ENCODE data around the gene GLMN.
A peak's percentile ranks its signal among the peaks of the same experiment; 100 is the strongest.
"Not testable (repeated sequence)": the region's sequence is repeated elsewhere in the genome, so short reads cannot be mapped to it uniquely, and the experiment has no call there.

GLMN gene

DNA sequence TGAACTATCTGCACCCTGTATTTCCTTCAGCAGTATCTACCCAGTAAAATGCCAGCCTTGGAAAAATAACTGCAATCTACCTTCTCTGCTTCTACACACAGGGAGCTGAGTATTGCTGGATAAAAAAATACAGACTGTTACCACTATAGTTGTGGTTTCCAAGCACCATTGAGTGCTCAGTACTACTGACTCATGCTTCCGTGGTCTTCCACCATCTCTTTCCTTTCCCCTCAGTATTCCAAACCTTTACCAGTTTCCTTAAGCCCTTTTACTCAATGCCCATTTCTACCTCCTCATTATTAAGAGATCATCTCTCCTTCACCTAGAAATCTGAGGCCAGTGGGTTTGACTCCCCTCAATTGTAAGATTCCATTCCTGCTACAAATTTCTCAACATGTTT is 23.8 kb downstream of the GLMN start:
- no peak for TF ChIP-seq POLR2A (IDR thresholded peaks at IDR 0.05; ENCODE audit: low read depth, low read length)
- DNase-seq (ENCODE audit: insufficient read length, low spot score) (peak; percentile 22), FAIRE-seq (peak; percentile 70)

DNA sequence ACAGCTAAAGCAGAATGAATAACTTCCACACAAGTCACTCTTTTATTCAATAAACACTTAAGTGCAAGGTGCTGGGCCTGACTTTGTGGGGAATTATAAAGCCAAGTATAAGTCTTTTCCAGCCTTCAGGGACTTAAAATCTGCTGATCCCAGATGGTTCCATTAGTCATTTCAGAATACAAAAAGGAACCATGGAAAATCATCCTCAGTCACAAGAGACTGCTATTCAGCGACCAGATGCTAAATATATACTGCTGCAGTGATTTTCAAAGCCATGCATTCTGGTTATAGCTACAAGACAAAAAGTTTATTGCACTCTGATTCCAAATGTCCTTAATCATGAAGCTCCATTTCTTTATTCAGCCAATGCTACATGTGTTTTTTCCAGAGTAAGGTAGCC is 25.7 kb downstream of the GLMN start:
- FAIRE-seq (no peak), DNase-seq (ENCODE audit: insufficient read length, low spot score) (no peak)
- no peak for TF ChIP-seq POLR2A (IDR thresholded peaks at IDR 0.05; ENCODE audit: low read depth, low read length)

DNA sequence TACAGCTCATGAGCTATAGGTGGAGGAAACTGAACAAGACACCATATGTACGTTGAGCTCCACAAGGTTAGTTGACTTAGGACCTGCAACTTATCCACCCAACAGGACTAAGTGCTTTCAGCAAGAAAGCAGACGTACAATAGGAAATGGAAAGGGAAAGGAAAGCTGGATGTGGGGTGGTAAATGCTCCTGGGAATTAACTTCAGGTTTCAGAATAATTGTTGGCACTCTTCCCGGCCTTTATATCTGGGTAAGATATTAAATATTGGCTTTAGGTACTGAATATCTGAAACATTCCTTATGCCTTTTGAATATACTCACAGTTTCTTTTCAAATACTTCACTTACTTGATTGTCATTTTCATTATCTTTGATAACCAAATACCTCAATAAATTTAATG is 36.3 kb downstream of the GLMN start:
- no peak for TF ChIP-seq POLR2A (IDR thresholded peaks at IDR 0.05; ENCODE audit: low read depth, low read length)
- DNase-seq (ENCODE audit: insufficient read length, low spot score) (no peak), FAIRE-seq (no peak)

DNA sequence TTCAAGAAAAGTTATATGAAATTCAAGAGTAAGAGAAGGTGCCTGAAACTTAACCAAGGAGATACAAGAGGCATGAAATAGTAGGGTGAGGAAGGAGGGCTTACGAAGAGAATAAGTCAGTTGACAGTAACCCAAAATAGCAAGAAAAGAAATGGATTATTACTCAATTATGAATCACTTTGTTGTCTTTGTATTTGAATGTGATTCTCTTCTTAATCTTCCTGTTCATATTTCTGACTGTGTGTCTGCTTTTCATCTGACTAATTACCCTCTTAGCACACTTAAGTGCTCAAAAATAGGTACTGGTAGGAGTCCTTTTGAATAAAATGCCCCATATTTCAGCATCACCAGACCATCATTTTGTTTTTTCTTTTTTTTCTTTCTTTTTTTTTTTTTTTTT is 39.4 kb downstream of the GLMN start:
- FAIRE-seq (no peak), DNase-seq (ENCODE audit: insufficient read length, low spot score) (no peak)
- TF ChIP-seq POLR2A (IDR thresholded peaks at IDR 0.05; ENCODE audit: low read depth, low read length), result no peak

DNA sequence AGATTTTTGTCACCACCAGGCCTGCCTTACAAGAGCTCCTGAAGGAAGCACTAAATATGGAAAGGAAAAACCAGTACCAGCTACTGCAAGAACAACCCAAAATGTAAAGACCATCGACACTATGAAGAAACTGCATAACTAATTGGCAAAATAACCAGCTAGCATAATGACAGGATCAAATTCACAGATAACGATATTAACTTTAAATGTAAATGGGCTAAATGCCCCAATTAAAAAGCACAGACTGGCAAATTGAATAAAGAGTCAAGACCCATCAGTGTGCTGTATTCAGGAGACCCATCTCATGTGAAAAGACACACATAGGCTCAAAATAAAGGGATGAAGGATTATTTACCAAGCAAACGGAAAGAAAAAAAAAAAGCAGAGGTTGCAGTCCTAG is 44.1 kb downstream of the GLMN start:
- FAIRE-seq; DNase-seq (ENCODE audit: insufficient read length, low spot score): not testable (repeated sequence)

DNA sequence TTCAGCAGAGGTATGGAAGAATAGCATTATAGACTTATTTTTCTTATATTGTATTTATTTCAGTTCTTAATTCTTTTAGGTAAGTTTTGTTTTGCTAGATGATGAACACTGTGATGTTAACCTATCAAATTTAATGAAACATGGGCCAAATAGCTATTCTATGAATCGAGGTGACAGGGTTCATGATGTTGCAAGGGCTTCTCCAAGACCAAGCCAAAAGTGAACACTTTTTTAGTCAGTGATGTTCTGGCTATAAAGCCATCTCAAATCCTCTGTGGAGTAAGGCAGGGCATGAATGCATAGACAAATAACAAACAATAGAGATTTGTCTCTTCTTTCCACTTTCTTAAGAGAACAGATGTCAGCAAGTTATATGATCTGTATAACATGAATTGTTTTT is 54.4 kb downstream of the GLMN start:
- no peak for FAIRE-seq
- no peak for DNase-seq (ENCODE audit: insufficient read length, low spot score)
- no peak for TF ChIP-seq POLR2A (IDR thresholded peaks at IDR 0.05; ENCODE audit: low read depth, low read length)

DNA sequence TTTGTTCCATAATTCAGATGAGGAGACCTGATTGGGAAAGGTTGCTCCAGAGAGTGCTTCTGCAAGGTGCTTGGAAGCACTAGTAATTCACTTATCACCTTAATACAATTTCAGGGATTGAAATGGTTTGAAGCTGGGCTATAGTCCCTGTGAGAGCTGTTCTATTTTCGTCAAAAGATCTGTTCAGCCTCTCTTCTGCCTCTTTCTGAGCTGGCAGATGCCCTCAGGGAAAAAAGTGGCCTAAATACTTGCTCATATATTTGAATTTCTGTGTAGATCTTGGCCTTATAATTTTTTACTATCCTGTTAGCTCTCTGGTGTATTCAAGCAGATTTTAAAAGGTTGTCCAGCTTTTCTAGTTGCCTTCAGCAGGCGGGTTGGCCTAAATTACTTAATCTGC is 58.8 kb downstream of the GLMN start:
- DNase-seq (ENCODE audit: insufficient read length, low spot score) (no peak), FAIRE-seq (no peak)
- TF ChIP-seq POLR2A (IDR thresholded peaks at IDR 0.05; ENCODE audit: low read depth, low read length), result no peak

DNA sequence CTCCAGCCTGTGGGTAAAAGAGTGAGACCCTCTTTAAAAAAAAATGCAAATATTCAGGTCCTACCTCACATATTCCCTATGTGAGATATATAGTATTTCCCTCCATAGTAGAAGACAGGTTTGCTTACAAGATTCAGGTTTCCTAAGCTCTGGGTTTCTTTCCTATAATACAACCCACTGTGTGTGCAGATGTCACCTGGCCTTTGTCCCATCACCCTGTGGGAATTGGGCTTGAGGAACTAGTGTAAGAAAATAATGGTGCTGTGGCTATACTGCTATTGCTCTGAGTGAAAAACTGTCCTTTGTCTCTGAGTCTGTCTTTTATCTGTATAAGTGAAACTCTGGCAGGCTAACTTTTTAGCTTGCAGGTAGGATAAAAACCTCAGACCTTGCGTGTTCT is 68.1 kb downstream of the GLMN start:
- DNase-seq (ENCODE audit: insufficient read length, low spot score) (no peak), FAIRE-seq (no peak)
- no peak for TF ChIP-seq POLR2A (IDR thresholded peaks at IDR 0.05; ENCODE audit: low read depth, low read length)

DNA sequence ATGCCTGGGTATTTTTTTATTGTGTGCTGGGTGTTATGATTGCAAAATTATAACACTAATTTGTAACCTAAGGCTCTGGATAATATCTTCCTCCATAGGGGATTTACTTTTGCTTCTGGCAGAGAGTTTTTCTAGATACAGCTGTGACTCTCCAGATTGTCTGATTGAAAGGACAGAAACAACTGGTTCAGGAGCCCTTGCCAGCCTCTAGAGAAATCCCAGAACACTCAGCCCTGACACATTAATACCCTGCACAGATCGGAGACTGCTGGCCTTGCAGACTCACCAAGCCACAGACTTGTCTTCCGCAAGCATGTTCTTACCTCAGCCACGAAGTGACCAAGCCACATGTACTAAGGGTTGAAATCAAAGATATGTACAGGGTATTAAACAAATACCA is 70.4 kb downstream of the GLMN start:
- TF ChIP-seq POLR2A (IDR thresholded peaks at IDR 0.05; ENCODE audit: low read depth, low read length), result no peak
- FAIRE-seq (no peak), DNase-seq (ENCODE audit: insufficient read length, low spot score) (no peak)

DNA sequence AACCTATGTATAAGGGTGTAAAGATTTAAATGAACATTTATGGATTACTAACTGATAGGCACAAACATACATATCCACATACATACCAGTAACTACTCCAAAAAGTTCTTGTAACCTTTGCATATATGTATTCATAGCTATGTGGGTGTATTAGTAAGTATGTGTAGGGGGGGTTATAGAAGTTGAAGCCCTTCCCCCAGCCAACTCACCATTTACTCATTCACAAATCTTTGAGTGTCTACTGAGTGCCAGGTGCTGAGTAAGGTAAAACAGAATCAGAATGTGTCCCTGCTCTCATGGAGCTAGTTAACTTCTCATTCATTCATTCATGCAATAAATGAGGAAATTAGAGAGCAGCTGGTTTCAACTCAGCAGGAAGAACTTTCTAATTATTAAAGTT is 79.8 kb downstream of the GLMN start:
- DNase-seq (ENCODE audit: insufficient read length, low spot score), result no peak
- no peak for FAIRE-seq
- no peak for TF ChIP-seq POLR2A (IDR thresholded peaks at IDR 0.05; ENCODE audit: low read depth, low read length)

DNA sequence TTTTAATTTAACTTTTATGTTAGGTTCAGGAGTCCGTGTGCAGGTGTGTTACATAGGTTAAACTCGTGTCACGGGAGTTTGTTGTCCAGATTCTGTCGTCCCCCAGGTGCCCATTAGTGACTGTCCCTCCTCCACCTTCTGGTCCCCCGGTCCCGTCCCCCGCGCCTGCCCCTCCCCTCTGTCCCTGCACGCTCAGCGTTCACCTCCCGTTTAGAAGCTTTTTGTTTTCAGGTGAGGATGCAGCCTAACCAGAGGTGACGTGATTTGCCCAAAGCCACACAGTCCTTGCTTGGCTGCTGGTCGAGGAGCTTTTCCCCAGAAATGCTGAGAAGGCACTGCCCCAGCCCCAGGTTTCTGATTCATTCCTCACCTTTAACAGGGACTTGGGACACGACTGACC is 80.2 kb downstream of the GLMN start:
- TF ChIP-seq POLR2A (IDR thresholded peaks at IDR 0.05; ENCODE audit: low read depth, low read length), result no peak
- FAIRE-seq (no peak), DNase-seq (ENCODE audit: insufficient read length, low spot score) (no peak)

DNA sequence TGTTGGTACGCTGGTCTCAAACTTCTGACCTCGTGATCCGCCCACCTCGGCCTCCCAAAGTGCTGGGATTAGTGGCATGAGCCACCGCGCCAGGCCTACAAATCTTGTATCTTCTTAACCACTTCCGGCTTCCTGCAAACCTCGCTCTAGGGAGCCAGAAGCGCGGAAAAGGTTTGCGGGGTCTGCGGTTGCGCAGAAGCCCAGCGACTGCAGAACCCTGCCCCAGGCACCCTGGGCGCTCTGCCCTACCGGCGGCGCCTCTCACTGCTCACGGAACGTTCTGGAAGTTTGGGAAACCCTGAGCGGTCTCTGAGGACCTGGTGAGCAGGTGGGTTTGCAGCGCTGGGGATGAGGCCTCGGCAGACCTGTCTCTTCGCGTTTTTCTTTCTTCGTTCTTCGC is 81.1 kb downstream of the GLMN start, which contains the start of gene C1orf146:
TSS of gene C1orf146 (plus strand) at position 195 of the 400 bp plus-strand sequence. CDS start 13,506 bp downstream, outside the sequence.
- FAIRE-seq (no peak), DNase-seq (ENCODE audit: insufficient read length, low spot score) (no peak)
- TF ChIP-seq POLR2A (IDR thresholded peaks at IDR 0.05; ENCODE audit: low read depth, low read length), result no peak

DNA sequence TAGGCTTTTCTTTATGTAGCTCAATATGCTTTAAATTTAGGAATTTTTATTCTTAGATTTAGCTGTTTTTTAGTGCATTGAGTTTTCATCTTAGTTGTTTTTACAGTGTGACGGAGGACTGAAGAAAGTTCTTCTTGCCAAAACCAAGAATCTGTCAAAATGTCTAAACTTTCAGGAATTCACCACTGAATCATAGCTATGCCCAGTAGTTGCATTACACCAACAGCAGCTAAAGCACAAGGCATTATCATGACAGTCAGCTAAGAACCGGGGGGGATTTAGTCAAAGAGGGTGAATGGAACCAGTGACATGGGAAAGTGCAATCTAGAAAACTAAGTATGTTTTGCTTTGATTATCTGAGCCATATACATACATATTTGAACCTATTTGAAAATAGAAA is 87.6 kb downstream of the GLMN start:
- TF ChIP-seq POLR2A (IDR thresholded peaks at IDR 0.05; ENCODE audit: low read depth, low read length), result no peak
- peak; percentile 17 for DNase-seq (ENCODE audit: insufficient read length, low spot score)
- FAIRE-seq, result no peak

DNA sequence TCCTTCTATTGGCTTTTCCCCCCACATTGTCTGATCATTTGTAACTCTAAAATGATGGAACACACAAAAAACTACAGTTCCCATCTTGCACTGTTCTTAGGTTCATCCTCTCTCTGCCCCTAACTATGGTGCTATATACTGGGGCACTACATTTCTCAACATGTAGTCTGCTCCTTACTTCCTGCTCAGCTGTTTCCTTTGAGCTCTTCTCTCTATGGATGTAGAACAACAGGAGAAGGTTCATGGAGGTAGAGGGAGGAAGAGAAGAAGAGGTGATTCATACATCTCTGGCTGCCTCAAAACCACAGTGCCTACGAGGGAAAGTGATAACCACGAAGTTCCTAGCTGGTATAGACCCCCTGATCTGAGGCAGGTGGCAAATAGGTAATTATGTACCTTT is 88.1 kb downstream of the GLMN start:
- no peak for DNase-seq (ENCODE audit: insufficient read length, low spot score)
- FAIRE-seq, result peak; percentile 86
- TF ChIP-seq POLR2A (IDR thresholded peaks at IDR 0.05; ENCODE audit: low read depth, low read length), result no peak

DNA sequence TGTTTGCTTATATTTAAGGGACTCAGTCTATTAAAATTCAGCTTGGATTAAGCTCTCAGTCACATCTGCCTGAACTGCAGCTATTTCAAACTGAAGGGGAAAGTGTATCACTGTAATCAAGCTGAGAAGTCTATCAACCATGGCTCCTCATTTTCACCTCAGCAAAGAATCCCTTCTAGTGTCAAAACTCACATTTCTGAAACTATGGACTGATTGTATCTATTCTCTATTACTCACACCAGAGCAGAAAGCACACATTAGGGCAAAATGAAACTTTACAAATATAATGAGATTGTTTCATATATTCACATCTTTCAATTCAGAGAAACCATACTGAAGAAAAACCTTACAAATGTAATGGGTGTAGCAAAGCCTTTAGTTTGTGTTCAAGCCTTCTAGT is 95.7 kb downstream of the GLMN start:
- FAIRE-seq, result no peak
- TF ChIP-seq POLR2A (IDR thresholded peaks at IDR 0.05; ENCODE audit: low read depth, low read length), result no peak
- no peak for DNase-seq (ENCODE audit: insufficient read length, low spot score)

DNA sequence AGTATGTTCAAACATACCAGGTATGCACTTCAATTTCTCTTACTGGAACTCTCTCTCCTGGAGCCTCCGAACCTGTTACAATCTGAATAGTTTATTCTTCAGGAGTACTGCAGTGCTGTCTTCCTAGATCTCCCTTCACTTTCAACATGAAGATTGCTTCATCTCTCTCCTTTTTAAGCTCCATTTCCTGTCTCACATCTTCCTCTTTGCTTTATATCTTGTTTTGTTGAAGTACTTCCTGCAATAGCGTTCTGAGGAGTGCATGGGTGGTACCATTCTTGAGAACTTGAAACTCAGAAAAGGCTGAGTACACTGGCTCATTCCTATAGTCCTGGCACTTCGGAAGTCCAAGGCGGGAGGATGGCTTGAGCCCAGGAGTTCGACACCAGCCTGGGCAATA is 96.8 kb downstream of the GLMN start:
- DNase-seq (ENCODE audit: insufficient read length, low spot score), result no peak

More for the DNA sequence above, 96.8 kb downstream of the GLMN start:
- no peak for TF ChIP-seq POLR2A (IDR thresholded peaks at IDR 0.05; ENCODE audit: low read depth, low read length)
- no peak for FAIRE-seq
